Activated naive CD8-positive, alpha-beta T cell treated with anti-CD3 and anti-CD28 coated beads, Interleukin-2, amount 10 ng/mL, durations not matched to agents 7 days and 5 days (primary cell): ENCODE results near the gene WDR88. TPM values are rescaled to one million over a fixed set of nuclear protein-coding genes. Genes with fewer than 3 reads are reported as not detected.
"Not testable (repeated sequence)": the region's sequence is repeated elsewhere in the genome, so short reads cannot be mapped to it uniquely, and the experiment has no call there.

Experiments used
- ATAC-seq: fragments of 150-1000 bp; cut with Tn5 transposase; one replicate; pipeline ENCODE4 v1.10.0; 2021; ENCODE audit warnings: low read depth, moderate library complexity
- POLR2A ChIA-PET: fragments of 350-600 bp; sonication (Branson Sonifier 250); formaldehyde crosslinking; loops from one replicate; lab custom pipeline; 2021; ENCODE audit warnings: antibody characterized with exemption; lab: Charles Lee
- DNase-seq: peaks from one replicate; pipeline ENCODE4 v3.0.0; 2021
- H3K27ac Mint-ChIP-seq: one replicate; pipeline ENCODE4 v1.8.0; 2022; ENCODE audit warnings: mild to moderate bottlenecking, mixed read lengths
- H3K27me3 Mint-ChIP-seq: one replicate; pipeline ENCODE4 v1.8.0; 2022; ENCODE audit warnings: mild to moderate bottlenecking, moderate library complexity, mixed read lengths
- H3K36me3 Mint-ChIP-seq: one replicate; pipeline ENCODE4 v1.8.0; 2021; ENCODE audit warnings: mild to moderate bottlenecking, mixed read lengths
- H3K4me1 Mint-ChIP-seq: one replicate; pipeline ENCODE4 v1.8.0; 2021; ENCODE audit warnings: mixed read lengths
- H3K4me3 Mint-ChIP-seq: one replicate; pipeline ENCODE4 v1.8.0; 2022; ENCODE audit warnings: mild to moderate bottlenecking, moderate library complexity, mixed read lengths
- H3K9me3 Mint-ChIP-seq: one replicate; pipeline ENCODE4 v1.8.0; 2021; ENCODE audit warnings: mixed read lengths
- total RNA-seq, 2 experiments: library from RNA; stranded (reverse); gene quantifications; one replicate each; pipeline ENCODE4 v1.2.3, GENCODE V29; 2021

WDR88 gene
- total RNA-seq, 2 experiments from 2014 or later: not detected

GRCh38 chr19:33186431-33187182, 54.7 kb downstream of the WDR88 start:
- no peak overlapping the region for H3K27ac Mint-ChIP-seq
- peaks cover 13% of the 10 kb centered on the region for H3K27me3 Mint-ChIP-seq
- no peaks in the 10 kb centered on the region for H3K9me3 Mint-ChIP-seq
- H3K4me1 Mint-ChIP-seq: peaks cover 2% of the 10 kb centered on the region
- ATAC-seq (no peak), DNase-seq (no peak)
- POLR2A ChIA-PET: no interaction called here
- H3K4me3 Mint-ChIP-seq: no peak overlapping the region
- H3K36me3 Mint-ChIP-seq: no peaks in the 10 kb centered on the region

- POLR2A ChIA-PET: no interaction called here
- Mint-ChIP-seq H3K4me3 (no peak overlapping the region), H3K27me3 (peaks cover 17% of the 10 kb centered on the region)
Measured at GRCh38 chr19:33187183-33187540, 55.2 kb downstream of the WDR88 start.

GRCh38 chr19:33189453-33189852, 57.5 kb downstream of the WDR88 start:
- no peak overlapping the region for H3K27ac Mint-ChIP-seq
- ATAC-seq (no peak), DNase-seq (no peak)
- H3K4me3 Mint-ChIP-seq: no peak overlapping the region
- no peaks in the 10 kb centered on the region for H3K9me3 Mint-ChIP-seq
- POLR2A ChIA-PET: interaction anchor here (1.1 kb wide), 1 partner anchor 17 kb away, joined by 6 read pairs; no protein-coding TSS in a partner anchor
- peaks cover 2% of the 10 kb centered on the region for H3K4me1 Mint-ChIP-seq
- no peaks in the 10 kb centered on the region for H3K36me3 Mint-ChIP-seq
- H3K27me3 Mint-ChIP-seq: peaks cover 33% of the 10 kb centered on the region

More at GRCh38 chr19:33187183-33187540, 55.2 kb downstream of the WDR88 start:
- H3K9me3 Mint-ChIP-seq: no peaks in the 10 kb centered on the region
- DNase-seq (no peak), ATAC-seq (no peak)
- H3K4me1 Mint-ChIP-seq: peaks cover 2% of the 10 kb centered on the region
- H3K36me3 Mint-ChIP-seq: no peaks in the 10 kb centered on the region
- no peak overlapping the region for H3K27ac Mint-ChIP-seq

- DNase-seq, POLR2A ChIA-PET, ATAC-seq, H3K27ac Mint-ChIP-seq, H3K4me1 Mint-ChIP-seq, H3K9me3 Mint-ChIP-seq, H3K4me3 Mint-ChIP-seq, H3K36me3 Mint-ChIP-seq: not testable (repeated sequence)
- H3K27me3 Mint-ChIP-seq: peaks cover 42% of the 10 kb centered on the region
Measured at GRCh38 chr19:33191092-33191491, 59.2 kb downstream of the WDR88 start.

- Mint-ChIP-seq H3K4me1 (no peaks in the 10 kb centered on the region), H3K4me3 (no peak overlapping the region), H3K36me3 (no peaks in the 10 kb centered on the region), H3K27me3 (peaks cover 44% of the 10 kb centered on the region), H3K27ac (no peak overlapping the region), H3K9me3 (no peaks in the 10 kb centered on the region)
- DNase-seq (no peak), ATAC-seq (no peak)
- POLR2A ChIA-PET: no interaction called here
Measured at GRCh38 chr19:33191501-33191900, 59.6 kb downstream of the WDR88 start.

- no peaks in the 10 kb centered on the region for H3K4me1 Mint-ChIP-seq
- no peak overlapping the region for H3K4me3 Mint-ChIP-seq
- H3K27ac Mint-ChIP-seq: no peak overlapping the region
- H3K27me3 Mint-ChIP-seq: peaks cover 49% of the 10 kb centered on the region
- H3K36me3 Mint-ChIP-seq: no peaks in the 10 kb centered on the region
- DNase-seq (no peak), ATAC-seq (no peak)
- POLR2A ChIA-PET: no interaction called here
- H3K9me3 Mint-ChIP-seq: no peaks in the 10 kb centered on the region
Measured at GRCh38 chr19:33192010-33192409, 60.1 kb downstream of the WDR88 start.

GRCh38 chr19:33193269-33193864, 61.5 kb downstream of the WDR88 start:
- ATAC-seq: no peak
- Mint-ChIP-seq H3K4me1 (no peaks in the 10 kb centered on the region), H3K27me3 (peaks cover 50% of the 10 kb centered on the region), H3K4me3 (peak overlapping the region; percentile 37), H3K27ac (no peak overlapping the region), H3K36me3 (no peaks in the 10 kb centered on the region), H3K9me3 (no peaks in the 10 kb centered on the region)
- POLR2A ChIA-PET: no interaction called here
- DNase-seq: no peak

GRCh38 chr19:33193865-33194362, 62.0 kb downstream of the WDR88 start, which contains the start of gene LRP3:
Gene LRP3 (plus strand): TSS chr19:33194330. CDS start chr19:33194786, 456 bp downstream.
- peaks cover 50% of the 10 kb centered on the region for H3K27me3 Mint-ChIP-seq
- DNase-seq (no peak), ATAC-seq (no peak)
- H3K27ac Mint-ChIP-seq: no peak within 1 kb of the TSS
- no peaks in the 10 kb centered on the region for H3K36me3 Mint-ChIP-seq
- no peaks in the 10 kb centered on the region for H3K4me1 Mint-ChIP-seq
- no peaks in the 10 kb centered on the region for H3K9me3 Mint-ChIP-seq
- POLR2A ChIA-PET: no interaction called here
- peak within 1 kb of the TSS; percentile 37 for H3K4me3 Mint-ChIP-seq

GRCh38 chr19:33194532-33194885, 62.6 kb downstream of the WDR88 start:
- DNase-seq (no peak), ATAC-seq (peak; percentile 32)
- Mint-ChIP-seq H3K36me3 (no peaks in the 10 kb centered on the region), H3K27ac (no peak overlapping the region), H3K27me3 (peaks cover 50% of the 10 kb centered on the region), H3K9me3 (no peaks in the 10 kb centered on the region), H3K4me3 (no peak overlapping the region), H3K4me1 (no peaks in the 10 kb centered on the region)
- POLR2A ChIA-PET: no interaction called here

GRCh38 chr19:33194886-33195644, 63.2 kb downstream of the WDR88 start:
- Mint-ChIP-seq H3K27ac (no peak overlapping the region), H3K9me3 (no peaks in the 10 kb centered on the region), H3K4me3 (no peak overlapping the region), H3K36me3 (no peaks in the 10 kb centered on the region), H3K4me1 (no peaks in the 10 kb centered on the region), H3K27me3 (peaks cover 48% of the 10 kb centered on the region)
- DNase-seq (no peak), ATAC-seq (no peak)
- POLR2A ChIA-PET: no interaction called here

- no peak for DNase-seq
- no peak for ATAC-seq
- POLR2A ChIA-PET: no interaction called here
- H3K36me3 Mint-ChIP-seq: no peaks in the 10 kb centered on the region
- no peaks in the 10 kb centered on the region for H3K9me3 Mint-ChIP-seq
- no peak overlapping the region for H3K27ac Mint-ChIP-seq
- peaks cover 43% of the 10 kb centered on the region for H3K27me3 Mint-ChIP-seq
- H3K4me1 Mint-ChIP-seq: no peaks in the 10 kb centered on the region
- H3K4me3 Mint-ChIP-seq: no peak overlapping the region
Measured at GRCh38 chr19:33195645-33196347, 63.9 kb downstream of the WDR88 start.

- Mint-ChIP-seq H3K4me1 (no peaks in the 10 kb centered on the region), H3K9me3 (no peaks in the 10 kb centered on the region), H3K27me3 (peaks cover 38% of the 10 kb centered on the region), H3K27ac (no peak overlapping the region), H3K4me3 (no peak overlapping the region), H3K36me3 (no peaks in the 10 kb centered on the region)
- no peak for DNase-seq
- ATAC-seq: no peak
- POLR2A ChIA-PET: no interaction called here
Measured at GRCh38 chr19:33196446-33197193, 64.7 kb downstream of the WDR88 start.
